Fibroblast of pulmonary artery (primary cell): ENCODE data around the gene PRKCD.

Source experiments
- DNase-seq: peaks from one replicate; pipeline ENCODE4 v3.0.0-alpha.2; 2010; ENCODE audit warnings: low read depth
- H3K4me3 ChIP-seq: replicated peaks from 2 replicates; pipeline ENCODE4 v1.5.1; 2011; ENCODE audit warnings: low read depth, mild to moderate bottlenecking, control low read depth, low read length, moderate library complexity
- CTCF ChIP-seq: IDR thresholded peaks from 2 replicates; pipeline ENCODE4 v1.5.1; 2011; ENCODE audit warnings: mild to moderate bottlenecking, control low read depth, low read length, inconsistent platforms; ENCODE audit errors: missing control alignments

Gene PRKCD

GRCh38 chr3:53196575-53197407, 35.8 kb downstream of the PRKCD start:
- H3K4me3 ChIP-seq = no peak overlapping the region
- DNase-seq = peak; percentile 69
- no peak for TF ChIP-seq CTCF

- no peak for DNase-seq
- TF ChIP-seq CTCF = peak; percentile 21
- no peak overlapping the region for H3K4me3 ChIP-seq
Measured at GRCh38 chr3:53198256-53198977, 37.4 kb downstream of the PRKCD start.

GRCh38 chr3:53198996-53199395, 38.0 kb downstream of the PRKCD start:
- DNase-seq = no peak
- TF ChIP-seq CTCF = no peak
- no peak overlapping the region for H3K4me3 ChIP-seq

- H3K4me3 ChIP-seq = no peak overlapping the region
- peak; percentile 7 for TF ChIP-seq CTCF
- no peak for DNase-seq
Measured at GRCh38 chr3:53199834-53200233, 38.8 kb downstream of the PRKCD start.

GRCh38 chr3:53200501-53201498, 39.8 kb downstream of the PRKCD start:
- no peak for TF ChIP-seq CTCF
- no peak overlapping the region for H3K4me3 ChIP-seq
- DNase-seq = no peak

GRCh38 chr3:53202331-53203015, 41.5 kb downstream of the PRKCD start:
- no peak for DNase-seq
- TF ChIP-seq CTCF = no peak
- H3K4me3 ChIP-seq = no peak overlapping the region
